SK-N-SH (cell line): ENCODE data around the gene GNG11.

Source experiments
- PBX3 ChIP-seq: IDR thresholded peaks from 2 replicates; pipeline ENCODE4; 2012
- TF ChIP-seq, protein P1 (sequence below): fragments of 200-600 bp; sonication (generic); IDR thresholded peaks from 2 replicates; pipeline ENCODE4 v1.6.1; 2017; ENCODE audit warnings: antibody characterized with exemption, mild to moderate bottlenecking, moderate library complexity

DNA sequence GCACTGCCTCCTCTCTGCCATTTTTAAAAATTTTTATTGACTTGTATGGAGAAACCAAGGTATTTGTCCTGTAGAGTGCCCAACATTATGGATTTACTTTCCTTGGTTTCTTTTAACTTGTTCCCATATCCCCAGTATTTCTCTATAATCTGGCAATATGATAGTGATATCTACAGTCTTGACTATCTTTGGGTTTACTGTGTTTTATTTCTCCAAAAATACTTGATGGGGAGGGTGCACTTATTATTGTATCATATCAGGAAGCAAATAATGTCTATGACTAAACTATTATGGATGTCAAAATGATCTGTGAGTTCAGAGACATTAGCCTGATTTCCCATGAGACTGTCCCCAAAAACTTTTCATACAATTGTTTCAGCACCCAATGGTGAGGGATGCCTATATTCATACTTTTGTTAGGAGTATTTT lies 37.6 kb upstream of the GNG11 start:
- TF ChIP-seq, protein P1, sequence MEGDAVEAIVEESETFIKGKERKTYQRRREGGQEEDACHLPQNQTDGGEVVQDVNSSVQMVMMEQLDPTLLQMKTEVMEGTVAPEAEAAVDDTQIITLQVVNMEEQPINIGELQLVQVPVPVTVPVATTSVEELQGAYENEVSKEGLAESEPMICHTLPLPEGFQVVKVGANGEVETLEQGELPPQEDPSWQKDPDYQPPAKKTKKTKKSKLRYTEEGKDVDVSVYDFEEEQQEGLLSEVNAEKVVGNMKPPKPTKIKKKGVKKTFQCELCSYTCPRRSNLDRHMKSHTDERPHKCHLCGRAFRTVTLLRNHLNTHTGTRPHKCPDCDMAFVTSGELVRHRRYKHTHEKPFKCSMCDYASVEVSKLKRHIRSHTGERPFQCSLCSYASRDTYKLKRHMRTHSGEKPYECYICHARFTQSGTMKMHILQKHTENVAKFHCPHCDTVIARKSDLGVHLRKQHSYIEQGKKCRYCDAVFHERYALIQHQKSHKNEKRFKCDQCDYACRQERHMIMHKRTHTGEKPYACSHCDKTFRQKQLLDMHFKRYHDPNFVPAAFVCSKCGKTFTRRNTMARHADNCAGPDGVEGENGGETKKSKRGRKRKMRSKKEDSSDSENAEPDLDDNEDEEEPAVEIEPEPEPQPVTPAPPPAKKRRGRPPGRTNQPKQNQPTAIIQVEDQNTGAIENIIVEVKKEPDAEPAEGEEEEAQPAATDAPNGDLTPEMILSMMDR, result no peak
- TF ChIP-seq PBX3, result no peak
